Adipocyte (in vitro differentiated cells): Measurements from ENCODE around the gene CCDC191.

Source experiments
- DNase-seq: peaks from one replicate; pipeline ENCODE4 v3.0.0-alpha.2; 2015; ENCODE audit warnings: low read depth
- H3K27me3 ChIP-seq: replicated peaks from 2 replicates; pipeline ENCODE4 v1.7.0; 2013; ENCODE audit warnings: mild to moderate bottlenecking, low read length, moderate library complexity; ENCODE audit not compliant: control insufficient read depth, insufficient read depth
- H3K36me3 ChIP-seq: 2 replicates; pipeline ENCODE4 v1.7.0; 2013; ENCODE audit warnings: low read length, mild to moderate bottlenecking, moderate library complexity; ENCODE audit not compliant: control insufficient read depth, insufficient read depth, severe bottlenecking
- H3K4me1 ChIP-seq: 2 replicates; pipeline ENCODE4 v1.7.0; 2013; ENCODE audit warnings: mild to moderate bottlenecking, low read length, moderate library complexity; ENCODE audit not compliant: control insufficient read depth, insufficient read depth
- H3K4me3 ChIP-seq: 2 replicates; pipeline ENCODE4 v1.7.0; 2013; ENCODE audit warnings: mild to moderate bottlenecking, low read length, moderate library complexity
- H3K9ac ChIP-seq: 2 replicates; pipeline ENCODE4 v1.7.0; 2013; ENCODE audit warnings: mild to moderate bottlenecking, low read length, moderate library complexity
- H3K9me3 ChIP-seq: 2 replicates; pipeline ENCODE4 v1.7.0; 2013; ENCODE audit warnings: mild to moderate bottlenecking, low read length, moderate library complexity; ENCODE audit not compliant: control insufficient read depth

CCDC191 gene

DNA sequence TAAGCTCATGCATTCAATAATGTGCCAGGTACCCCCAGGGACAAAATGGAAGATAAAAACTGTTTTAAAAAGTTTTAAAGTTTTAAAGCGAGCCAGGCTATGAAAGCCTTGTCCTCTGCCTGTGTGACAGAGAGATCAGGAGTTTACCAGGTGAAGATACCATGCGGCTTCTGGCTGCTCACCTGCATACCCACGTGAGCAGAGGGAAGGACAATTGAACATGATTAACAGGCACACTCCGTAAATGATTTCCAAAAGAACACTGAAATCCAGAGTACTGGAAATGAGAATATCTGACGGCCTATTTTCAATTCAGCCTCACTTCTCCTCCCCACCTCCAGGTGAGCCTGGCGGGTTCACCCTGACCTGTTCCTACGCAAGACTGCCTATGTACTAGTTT, 42.1 kb downstream of the CCDC191 start:
- peaks cover 18% of the 10 kb centered on the region for H3K4me1 ChIP-seq
- no peak for DNase-seq
- no peak overlapping the region for H3K9ac ChIP-seq
- no peak overlapping the region for H3K4me3 ChIP-seq
- H3K27me3 ChIP-seq, result no peaks in the 10 kb centered on the region
- peaks cover 2% of the 10 kb centered on the region for H3K36me3 ChIP-seq
- H3K9me3 ChIP-seq, result no peaks in the 10 kb centered on the region

- H3K9me3 ChIP-seq, result no peaks in the 10 kb centered on the region
- peaks cover 2% of the 10 kb centered on the region for H3K36me3 ChIP-seq
- DNase-seq, result no peak
- H3K4me1 ChIP-seq, result peaks cover 17% of the 10 kb centered on the region
- no peak overlapping the region for H3K9ac ChIP-seq
- no peaks in the 10 kb centered on the region for H3K27me3 ChIP-seq
- no peak overlapping the region for H3K4me3 ChIP-seq
These were observed 45.1 kb downstream of the CCDC191 start for GRCh38 chr3:114011059-114011797.

DNA sequence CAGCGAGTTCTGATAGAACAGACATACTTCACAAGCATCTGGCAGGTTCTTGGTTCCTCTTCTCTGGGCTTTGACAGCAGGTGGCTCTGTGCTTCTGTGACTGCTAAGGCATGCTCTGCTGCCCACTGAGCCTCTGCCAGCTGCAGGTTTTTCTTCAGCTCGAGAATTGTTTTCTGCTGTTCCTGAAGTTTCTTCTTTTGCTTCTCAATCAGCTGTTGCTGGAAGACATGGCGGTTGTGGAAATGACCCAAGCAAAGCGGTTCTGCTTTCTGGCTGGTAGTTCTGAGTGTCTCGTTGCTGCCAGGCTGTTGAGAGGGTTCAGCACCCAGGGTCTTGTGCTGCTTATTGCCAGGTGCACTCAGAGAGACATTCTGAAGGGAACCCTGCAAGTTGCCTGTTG, 50.8 kb downstream of the CCDC191 start:
- peaks cover 8% of the 10 kb centered on the region for H3K9me3 ChIP-seq
- H3K4me3 ChIP-seq, result no peak overlapping the region
- H3K36me3 ChIP-seq, result peaks cover 30% of the 10 kb centered on the region
- no peaks in the 10 kb centered on the region for H3K27me3 ChIP-seq
- H3K4me1 ChIP-seq, result no peaks in the 10 kb centered on the region
- H3K9ac ChIP-seq, result no peak overlapping the region
- DNase-seq, result no peak

GRCh38 chr3:113985541-113985940, 70.8 kb downstream of the CCDC191 start:
- no peaks in the 10 kb centered on the region for H3K9me3 ChIP-seq
- H3K27me3 ChIP-seq, result no peaks in the 10 kb centered on the region
- no peak overlapping the region for H3K4me3 ChIP-seq
- H3K9ac ChIP-seq, result no peak overlapping the region
- DNase-seq, result no peak
- peaks cover 10% of the 10 kb centered on the region for H3K36me3 ChIP-seq
- no peaks in the 10 kb centered on the region for H3K4me1 ChIP-seq

- no peak for DNase-seq
- no peak overlapping the region for H3K9ac ChIP-seq
- H3K4me1 ChIP-seq, result no peaks in the 10 kb centered on the region
- peaks cover 13% of the 10 kb centered on the region for H3K36me3 ChIP-seq
- no peaks in the 10 kb centered on the region for H3K27me3 ChIP-seq
- H3K9me3 ChIP-seq, result no peaks in the 10 kb centered on the region
- H3K4me3 ChIP-seq, result no peak overlapping the region
These were observed 72.8 kb downstream of the CCDC191 start for GRCh38 chr3:113983544-113983943.

DNA sequence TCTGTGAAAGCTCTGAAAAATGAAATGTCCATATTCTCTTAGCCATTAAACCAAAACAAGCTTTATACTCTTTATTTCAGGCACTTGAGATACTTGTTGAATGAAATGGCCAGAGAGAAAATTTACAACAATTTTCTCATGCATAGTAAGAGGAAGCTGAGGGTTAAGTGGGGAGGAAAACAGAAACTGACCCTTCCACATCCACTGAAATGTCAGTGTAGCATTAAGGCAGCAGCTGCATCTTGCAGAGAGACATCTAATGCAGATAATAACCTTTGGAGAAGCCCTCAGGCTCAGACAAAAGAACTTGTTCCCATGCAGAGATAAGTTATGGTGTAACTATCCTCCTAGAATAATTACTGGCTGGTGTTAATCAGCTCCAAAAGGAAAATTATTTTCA, 74.5 kb downstream of the CCDC191 start:
- no peaks in the 10 kb centered on the region for H3K9me3 ChIP-seq
- H3K4me1 ChIP-seq, result no peaks in the 10 kb centered on the region
- H3K4me3 ChIP-seq, result no peak overlapping the region
- peaks cover 21% of the 10 kb centered on the region for H3K36me3 ChIP-seq
- H3K9ac ChIP-seq, result no peak overlapping the region
- no peaks in the 10 kb centered on the region for H3K27me3 ChIP-seq
- DNase-seq, result no peak

GRCh38 chr3:113979916-113980315, 76.4 kb downstream of the CCDC191 start:
- no peak for DNase-seq
- Histone ChIP-seq H3K36me3 (peaks cover 18% of the 10 kb centered on the region), H3K4me3 (no peak overlapping the region), H3K4me1 (no peaks in the 10 kb centered on the region), H3K9me3 (no peaks in the 10 kb centered on the region), H3K27me3 (no peaks in the 10 kb centered on the region), H3K9ac (no peak overlapping the region)

- H3K4me1 ChIP-seq, result no peaks in the 10 kb centered on the region
- H3K36me3 ChIP-seq, result peaks cover 12% of the 10 kb centered on the region
- no peak overlapping the region for H3K9ac ChIP-seq
- no peak for DNase-seq
- H3K4me3 ChIP-seq, result no peak overlapping the region
- H3K27me3 ChIP-seq, result no peaks in the 10 kb centered on the region
- H3K9me3 ChIP-seq, result peaks cover 12% of the 10 kb centered on the region
These were observed 78.5 kb downstream of the CCDC191 start for GRCh38 chr3:113977822-113978221.

GRCh38 chr3:113968986-113969385, 87.3 kb downstream of the CCDC191 start:
- H3K9me3 ChIP-seq, result peaks cover 10% of the 10 kb centered on the region
- no peak overlapping the region for H3K9ac ChIP-seq
- no peaks in the 10 kb centered on the region for H3K36me3 ChIP-seq
- DNase-seq, result peak; percentile 31
- H3K4me1 ChIP-seq, result peaks cover 12% of the 10 kb centered on the region
- H3K4me3 ChIP-seq, result no peak overlapping the region
- H3K27me3 ChIP-seq, result no peaks in the 10 kb centered on the region

DNA sequence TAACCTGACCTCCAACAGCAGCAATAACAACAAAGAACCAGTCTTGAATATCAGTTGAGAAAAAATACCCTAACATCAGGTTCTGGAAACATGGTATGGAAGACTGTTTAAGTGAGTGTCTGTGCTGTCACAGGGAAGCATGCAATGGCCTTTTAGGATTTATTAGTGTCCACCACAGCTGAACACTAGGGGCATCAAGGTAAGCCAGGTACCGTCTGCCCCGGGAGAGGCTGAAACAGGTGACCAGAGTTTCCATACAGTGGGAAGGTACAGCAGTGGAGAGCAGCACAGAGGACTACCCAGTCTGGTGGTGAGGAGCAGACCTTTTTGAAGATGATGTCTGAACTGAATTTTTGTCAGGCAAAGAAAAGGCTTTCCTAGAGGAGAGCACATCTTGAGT, 90.2 kb downstream of the CCDC191 start:
- H3K9me3 ChIP-seq, result no peaks in the 10 kb centered on the region
- no peak overlapping the region for H3K4me3 ChIP-seq
- no peaks in the 10 kb centered on the region for H3K27me3 ChIP-seq
- H3K9ac ChIP-seq, result no peak overlapping the region
- H3K4me1 ChIP-seq, result peaks cover 16% of the 10 kb centered on the region
- H3K36me3 ChIP-seq, result no peaks in the 10 kb centered on the region
- no peak for DNase-seq

DNA sequence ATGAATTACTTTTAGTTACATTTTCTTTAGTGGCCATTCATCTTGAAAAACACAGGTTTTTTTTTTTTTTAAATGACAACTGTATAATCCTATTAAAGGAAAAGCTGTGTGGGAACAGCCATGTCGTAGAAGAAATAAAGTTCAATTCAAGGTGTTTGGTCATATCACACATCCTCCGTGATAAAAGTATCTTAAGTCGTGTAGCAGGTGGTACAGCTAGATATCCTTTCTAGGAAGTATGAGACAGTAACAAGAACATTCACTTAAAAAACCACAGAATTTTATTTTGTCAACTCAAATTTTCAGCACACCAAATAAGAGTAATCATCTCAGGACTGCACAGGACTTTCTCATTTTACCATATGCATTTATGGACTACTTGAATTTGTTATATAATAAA, 92.4 kb downstream of the CCDC191 start:
- Histone ChIP-seq H3K27me3 (no peaks in the 10 kb centered on the region), H3K9me3 (no peaks in the 10 kb centered on the region), H3K36me3 (no peaks in the 10 kb centered on the region), H3K4me3 (no peak overlapping the region), H3K4me1 (peaks cover 7% of the 10 kb centered on the region), H3K9ac (no peak overlapping the region)
- no peak for DNase-seq

DNA sequence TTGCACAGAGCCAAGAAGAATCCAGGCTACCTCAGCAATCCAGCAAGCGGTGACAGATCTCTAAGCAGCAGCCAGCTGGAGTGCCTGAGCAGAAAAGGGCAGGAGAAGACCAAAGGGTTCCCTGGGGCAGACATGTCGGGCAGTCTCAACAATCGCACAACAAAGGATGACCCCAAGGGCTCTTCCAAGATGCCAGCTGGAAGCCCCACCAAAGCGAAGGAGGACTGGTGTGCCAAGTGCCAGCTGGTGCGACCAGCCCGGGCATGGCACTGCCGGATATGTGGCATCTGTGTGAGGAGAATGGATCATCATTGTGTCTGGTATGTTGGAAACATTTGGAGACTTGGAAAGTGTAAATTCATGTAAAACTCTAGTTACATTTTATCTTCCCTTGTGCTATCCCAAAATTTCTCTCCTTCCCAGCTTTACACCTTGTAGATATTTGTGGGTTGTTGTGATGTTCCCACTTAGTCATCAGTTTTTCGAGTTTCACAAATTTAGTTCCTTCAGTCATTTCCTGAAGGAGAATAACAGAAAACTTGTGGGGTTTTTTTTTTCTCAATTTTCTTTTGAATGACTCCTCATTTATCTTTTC, 102.1 kb downstream of the CCDC191 start:
- no peaks in the 10 kb centered on the region for H3K9me3 ChIP-seq
- DNase-seq, result no peak
- no peaks in the 10 kb centered on the region for H3K36me3 ChIP-seq
- H3K4me3 ChIP-seq, result no peak overlapping the region
- no peak overlapping the region for H3K9ac ChIP-seq
- H3K27me3 ChIP-seq, result no peaks in the 10 kb centered on the region
- no peaks in the 10 kb centered on the region for H3K4me1 ChIP-seq
